GM10847 (cell line): ENCODE data around the gene DNMT3A.

Source experiments
- POLR2A ChIP-seq: IDR thresholded peaks from 2 replicates; pipeline ENCODE4 v1.6.1; 2011; ENCODE audit not compliant: insufficient read length; ENCODE audit errors: extremely low read depth

DNMT3A gene

GRCh38 chr2:25376750-25377621 lies 35.3 kb upstream of the DNMT3A start:
- peak; percentile 15 for TF ChIP-seq POLR2A

GRCh38 chr2:25375989-25376545 lies 34.3 kb upstream of the DNMT3A start:
- no peak for TF ChIP-seq POLR2A

GRCh38 chr2:25375371-25375988 lies 33.8 kb upstream of the DNMT3A start:
- no peak for TF ChIP-seq POLR2A

GRCh38 chr2:25374827-25375226 lies 33.1 kb upstream of the DNMT3A start:
- no peak for TF ChIP-seq POLR2A

GRCh38 chr2:25374411-25374810 lies 32.7 kb upstream of the DNMT3A start:
- no peak for TF ChIP-seq POLR2A

- no peak for TF ChIP-seq POLR2A
Observed at GRCh38 chr2:25373269-25373981, 31.7 kb upstream of the DNMT3A start.

- TF ChIP-seq POLR2A: no peak
Observed at GRCh38 chr2:25372405-25373268, 30.9 kb upstream of the DNMT3A start.

- no peak for TF ChIP-seq POLR2A
Observed at GRCh38 chr2:25371253-25372241, 29.8 kb upstream of the DNMT3A start.

GRCh38 chr2:25369876-25370275 lies 28.2 kb upstream of the DNMT3A start:
- TF ChIP-seq POLR2A: no peak

- TF ChIP-seq POLR2A: no peak
Observed at GRCh38 chr2:25369439-25369838, 27.7 kb upstream of the DNMT3A start.

- TF ChIP-seq POLR2A: no peak
Observed at GRCh38 chr2:25368660-25369059, 26.9 kb upstream of the DNMT3A start.

- TF ChIP-seq POLR2A: no peak
Observed at GRCh38 chr2:25367296-25367695, 25.6 kb upstream of the DNMT3A start.

- no peak for TF ChIP-seq POLR2A
Observed at GRCh38 chr2:25366629-25367028, 24.9 kb upstream of the DNMT3A start.
